HG03378 (cell line): ENCODE measurements around the gene SND1.
A peak's percentile ranks its signal among the peaks of the same experiment; 100 is the strongest.

Source experiments
- ATAC-seq: cut with Tn5 transposase; IDR thresholded peaks from one replicate; pipeline ENCODE4 v1.9.1; 2021; ENCODE audit warnings: mild to moderate bottlenecking, moderate library complexity; ENCODE audit not compliant: unreplicated experiment

Gene SND1

DNA sequence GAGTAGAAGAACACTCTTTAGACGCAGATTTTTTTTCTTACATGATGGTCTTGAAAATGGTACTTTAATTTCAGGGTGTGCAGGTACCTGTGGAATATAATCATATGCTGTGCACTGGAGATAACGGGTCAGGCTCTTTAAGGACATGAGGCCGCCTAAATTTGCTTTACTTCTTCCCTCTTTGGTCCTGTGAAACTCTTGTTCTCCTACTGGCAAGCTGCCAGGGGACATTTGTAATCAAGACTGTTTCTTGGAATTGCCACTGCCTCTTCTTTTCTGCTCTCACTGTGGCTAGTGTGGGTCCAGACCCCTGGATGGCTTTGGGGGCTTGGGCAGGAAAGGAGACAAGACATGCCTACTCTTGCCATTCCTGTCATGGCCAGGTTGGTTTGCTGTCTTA, 146.0 kb downstream of the SND1 start:
- no peak for ATAC-seq

DNA sequence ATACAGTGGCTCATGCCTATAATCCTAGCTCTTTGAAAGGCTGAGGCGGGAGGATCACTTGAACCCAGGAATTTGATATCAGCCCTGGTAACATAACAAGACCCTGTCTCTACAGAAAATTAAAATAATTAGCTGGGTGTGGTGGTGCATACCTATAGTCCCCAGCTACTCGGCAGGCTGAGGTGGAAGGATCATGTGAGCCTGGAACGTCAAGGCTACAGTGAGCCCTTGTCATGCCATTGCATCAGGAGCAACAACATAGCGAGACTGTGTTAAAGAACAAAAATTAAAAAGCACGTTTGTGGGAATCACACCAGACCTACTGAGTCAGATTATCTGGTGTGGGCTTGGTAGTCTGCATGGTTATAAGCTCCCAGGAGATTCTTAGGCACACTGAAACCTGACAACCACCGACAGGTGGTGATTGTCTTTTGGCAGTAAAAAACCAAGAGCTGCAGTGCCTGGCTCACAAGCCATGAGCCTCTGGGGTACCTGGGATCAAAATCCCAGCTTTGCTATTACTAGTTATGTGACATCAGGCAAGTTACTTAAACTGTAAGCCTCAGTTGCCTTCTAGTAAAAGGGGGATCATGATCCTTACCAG, 146.9 kb downstream of the SND1 start:
- no peak for ATAC-seq

DNA sequence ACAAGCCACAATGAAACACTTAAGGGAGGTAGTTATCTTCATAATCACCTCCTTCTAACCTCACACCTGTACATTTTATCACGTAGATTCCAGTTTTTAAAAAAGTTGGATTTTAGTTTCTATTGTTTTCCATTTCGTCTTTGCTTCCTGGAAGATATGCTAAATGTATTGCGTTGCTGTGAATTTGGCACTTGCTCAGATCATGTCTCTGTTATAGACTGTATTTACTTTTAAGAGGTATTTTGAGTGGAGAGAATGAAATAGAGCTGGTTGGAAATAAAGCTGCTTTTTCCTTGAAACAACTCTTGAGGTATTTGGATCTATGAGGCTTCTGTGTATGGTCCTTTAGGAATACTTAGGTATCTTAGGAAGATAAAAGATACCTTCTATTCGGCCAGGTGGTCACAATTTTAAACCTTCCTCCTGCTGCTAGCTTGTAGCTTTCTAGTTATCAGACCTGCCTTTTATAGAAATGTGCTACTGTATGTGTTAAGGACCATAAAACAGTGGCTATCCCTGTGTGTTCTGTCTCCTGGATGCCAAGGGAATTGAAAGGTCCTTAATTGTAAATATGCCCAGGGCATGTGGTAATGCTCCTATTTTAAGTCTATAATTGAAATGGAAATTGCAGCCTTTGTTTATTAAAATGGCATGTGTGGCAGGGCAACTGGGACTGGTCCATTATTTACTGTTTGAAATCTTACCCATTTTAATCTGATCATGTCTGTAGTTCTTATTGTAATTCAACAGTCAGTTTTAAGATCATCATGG, 147.7 kb downstream of the SND1 start:
- no peak for ATAC-seq

DNA sequence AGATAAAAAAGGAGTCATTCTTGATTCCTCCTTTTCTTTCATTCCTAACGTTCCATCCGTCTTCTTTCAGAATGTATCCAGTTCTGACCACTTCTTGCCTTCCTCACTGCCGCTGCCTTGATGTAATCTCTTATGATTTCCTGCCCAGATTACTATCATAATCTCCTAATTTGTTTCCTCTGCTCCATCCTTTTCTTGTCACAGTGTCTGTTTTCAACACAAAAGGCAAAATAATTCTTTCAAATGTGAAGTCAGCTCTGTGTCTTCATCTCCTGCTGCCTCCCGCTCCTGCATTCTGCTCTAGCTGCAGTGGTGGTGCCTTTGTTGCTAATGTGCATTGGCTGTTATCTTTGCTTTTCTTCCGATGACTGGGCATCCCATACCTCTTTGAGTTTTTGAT, 150.9 kb downstream of the SND1 start:
- ATAC-seq: no peak

DNA sequence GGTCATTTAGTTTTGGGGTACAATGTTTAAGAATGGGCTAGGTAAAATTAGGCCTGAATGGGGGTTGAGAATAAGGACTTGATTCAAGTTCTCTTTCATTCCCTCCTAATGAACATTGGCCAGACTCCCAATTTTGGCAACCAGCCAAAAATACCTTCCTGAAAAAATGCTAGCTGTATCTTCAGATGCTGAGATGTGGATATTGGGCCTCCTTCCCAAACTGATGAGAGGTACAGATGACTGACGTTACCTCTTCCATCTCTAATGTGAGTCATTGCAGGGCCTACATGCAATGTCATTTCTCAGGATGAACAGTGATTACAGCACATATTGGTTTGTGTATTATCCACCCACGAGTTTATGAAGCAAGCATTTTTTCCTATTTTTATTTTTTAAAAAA, 151.6 kb downstream of the SND1 start:
- no peak for ATAC-seq

DNA sequence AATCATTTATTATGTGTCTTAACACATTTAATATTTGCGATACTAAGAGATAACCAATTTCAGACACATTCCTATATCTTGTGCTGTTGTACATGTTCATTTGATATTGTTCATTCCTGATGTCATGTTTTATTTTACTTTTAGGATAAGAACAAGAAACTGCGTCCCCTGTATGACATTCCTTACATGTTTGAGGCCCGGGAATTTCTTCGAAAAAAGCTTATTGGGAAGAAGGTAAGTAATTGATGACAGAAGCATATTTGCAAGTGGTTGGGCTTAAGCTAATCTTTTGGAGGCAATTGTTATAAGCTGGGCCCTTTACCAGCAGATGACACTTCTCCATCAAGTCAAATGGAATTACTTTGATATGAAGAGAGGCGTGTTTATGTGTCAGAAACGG, 155.3 kb downstream of the SND1 start:
- no peak for ATAC-seq

DNA sequence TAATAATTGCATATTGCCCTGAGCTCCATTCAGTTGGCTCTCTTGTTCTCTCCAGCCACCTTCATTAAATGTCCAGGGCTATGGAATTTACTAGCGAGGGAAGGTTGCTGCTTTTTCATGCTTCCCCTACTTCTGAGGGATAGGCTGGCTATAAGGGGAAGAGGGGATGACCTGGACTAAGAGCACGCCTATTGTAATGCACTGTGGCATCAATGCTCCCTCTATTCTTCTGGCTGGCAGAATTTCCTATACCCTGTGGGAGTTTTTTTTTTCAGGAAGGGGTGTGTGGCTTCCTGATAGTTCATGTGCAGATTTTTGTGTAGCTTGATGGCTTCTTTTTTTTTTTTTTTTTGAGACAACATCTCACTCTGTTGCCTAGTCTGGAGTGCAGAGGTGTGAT, 155.8 kb downstream of the SND1 start:
- ATAC-seq: no peak

DNA sequence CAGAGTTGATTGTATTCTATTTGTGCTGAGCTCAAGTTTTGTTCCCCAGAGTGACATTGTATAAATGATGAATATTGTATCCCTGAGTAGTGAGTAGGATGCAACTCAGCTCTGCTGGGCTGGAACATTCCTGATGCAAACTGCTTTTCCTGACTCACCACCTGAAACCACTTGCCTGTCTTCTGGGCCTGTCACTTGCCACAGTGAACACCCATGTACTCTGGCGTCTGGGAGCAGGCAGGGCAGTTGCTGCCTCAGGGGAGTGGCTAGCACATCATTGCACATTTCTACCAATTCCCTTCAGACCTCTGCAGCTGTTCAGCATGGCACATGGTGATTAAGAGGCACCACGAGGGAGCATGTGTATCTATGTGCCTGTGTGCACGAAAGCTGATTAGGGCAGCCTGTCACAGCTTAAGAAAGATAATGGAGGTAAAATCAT, 157.3 kb downstream of the SND1 start:
- ATAC-seq: peak; percentile 42

DNA sequence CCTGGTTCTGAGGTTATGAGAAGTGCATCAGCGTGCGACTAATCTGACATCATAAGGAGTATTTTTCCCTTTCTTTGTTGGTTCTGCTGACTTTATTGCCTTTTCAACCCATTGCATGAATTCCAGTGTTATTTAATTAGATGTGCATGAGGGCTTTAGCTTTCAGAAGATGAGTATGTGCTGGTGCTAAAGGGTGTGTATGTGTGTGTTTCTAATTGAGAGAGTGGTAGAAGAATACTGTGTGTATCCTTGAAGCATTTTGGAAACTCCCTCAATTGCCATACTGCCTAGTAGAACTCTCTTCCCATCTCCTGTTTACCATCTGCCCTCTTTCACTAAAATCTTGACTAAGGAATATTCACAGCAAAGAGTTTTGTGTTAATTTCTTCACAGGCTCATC, 158.1 kb downstream of the SND1 start:
- ATAC-seq: no peak

DNA sequence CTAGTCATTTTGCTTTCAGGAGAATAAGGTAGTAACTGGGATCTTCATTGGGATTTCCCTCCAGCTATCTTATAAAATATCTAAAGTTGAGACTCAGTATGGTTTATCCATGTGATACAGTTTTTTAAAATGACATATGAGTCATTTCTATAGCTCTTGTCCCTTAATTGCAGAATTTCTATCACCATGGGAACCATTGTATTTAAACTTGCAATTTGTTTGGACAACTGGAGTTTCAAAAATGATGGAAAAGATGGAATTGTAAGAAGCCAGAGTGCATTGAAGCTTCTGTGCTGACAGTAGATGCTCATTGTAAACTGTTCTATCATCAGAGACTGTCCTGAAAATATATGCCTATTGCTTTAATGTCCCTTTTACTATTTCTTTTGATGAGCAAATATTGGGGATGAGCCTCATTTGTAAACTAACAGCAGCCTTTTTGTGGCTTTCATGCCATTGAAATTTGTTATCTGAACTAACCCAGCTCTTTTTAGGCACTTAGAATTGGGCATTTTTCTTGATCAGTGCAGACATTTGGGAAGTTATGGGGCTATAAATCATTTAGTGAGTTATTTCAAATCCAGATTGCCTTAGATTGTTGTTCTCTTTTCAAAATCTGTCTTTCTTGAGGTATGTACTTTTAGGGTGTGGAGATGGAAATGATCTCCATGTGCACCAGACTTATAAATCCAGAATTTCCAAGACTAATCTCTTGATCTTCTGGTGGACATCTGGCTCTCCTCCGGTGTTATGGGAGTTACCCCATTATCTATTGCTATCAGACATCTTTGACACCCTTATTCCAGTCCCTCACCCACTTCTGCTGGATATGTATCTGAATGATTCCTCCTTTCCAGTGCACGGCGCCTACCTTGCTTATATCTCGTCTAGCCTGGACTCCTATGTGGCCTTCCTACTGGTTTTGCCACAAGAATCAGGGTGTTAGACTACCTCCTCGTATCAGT, 159.0 kb downstream of the SND1 start:
- no peak for ATAC-seq

DNA sequence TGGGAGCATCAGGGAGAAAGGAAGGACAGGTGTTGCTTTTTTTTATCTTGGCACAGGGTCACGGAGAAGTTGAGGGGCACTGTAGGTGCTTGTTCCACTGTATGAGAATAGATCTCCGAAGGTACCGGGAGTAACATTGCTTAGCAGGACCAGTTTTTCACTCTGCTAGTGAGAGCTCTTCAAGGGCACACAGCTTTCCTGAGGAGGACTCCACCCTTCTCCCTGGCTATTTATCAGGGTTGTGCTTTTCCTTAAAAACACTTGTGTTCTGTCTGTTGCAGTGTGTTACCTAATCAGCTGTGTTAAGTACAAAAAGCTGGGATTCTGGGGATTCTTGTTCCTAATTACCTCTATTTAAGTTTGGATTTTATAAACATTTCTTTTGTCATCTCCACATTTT, 160.5 kb downstream of the SND1 start:
- ATAC-seq: no peak

DNA sequence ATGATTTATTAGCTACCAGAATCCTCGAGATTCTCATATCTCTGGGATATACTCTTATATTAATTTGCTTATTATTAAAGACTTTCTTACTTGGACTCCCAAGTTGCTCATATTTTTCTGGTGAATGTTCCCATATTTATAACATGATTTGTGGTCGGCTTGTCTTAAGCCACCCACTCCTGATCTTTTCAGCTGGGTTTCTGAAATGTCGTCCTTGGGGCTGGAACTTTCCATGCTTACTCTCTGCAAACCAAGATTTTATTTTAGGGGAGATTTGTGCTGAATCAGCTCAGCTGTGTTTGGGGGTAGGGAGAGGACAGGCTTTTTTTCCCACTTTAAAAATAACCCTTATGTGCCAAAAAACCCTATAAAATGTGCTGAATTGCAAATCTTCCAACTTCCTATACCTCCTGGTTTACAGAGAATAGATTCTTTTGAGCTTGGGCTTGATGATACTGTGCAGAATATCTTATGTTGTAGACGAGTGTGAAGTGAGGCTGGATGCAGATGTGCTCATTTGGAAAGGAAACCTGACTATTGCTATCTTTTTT, 162.1 kb downstream of the SND1 start:
- no peak for ATAC-seq

DNA sequence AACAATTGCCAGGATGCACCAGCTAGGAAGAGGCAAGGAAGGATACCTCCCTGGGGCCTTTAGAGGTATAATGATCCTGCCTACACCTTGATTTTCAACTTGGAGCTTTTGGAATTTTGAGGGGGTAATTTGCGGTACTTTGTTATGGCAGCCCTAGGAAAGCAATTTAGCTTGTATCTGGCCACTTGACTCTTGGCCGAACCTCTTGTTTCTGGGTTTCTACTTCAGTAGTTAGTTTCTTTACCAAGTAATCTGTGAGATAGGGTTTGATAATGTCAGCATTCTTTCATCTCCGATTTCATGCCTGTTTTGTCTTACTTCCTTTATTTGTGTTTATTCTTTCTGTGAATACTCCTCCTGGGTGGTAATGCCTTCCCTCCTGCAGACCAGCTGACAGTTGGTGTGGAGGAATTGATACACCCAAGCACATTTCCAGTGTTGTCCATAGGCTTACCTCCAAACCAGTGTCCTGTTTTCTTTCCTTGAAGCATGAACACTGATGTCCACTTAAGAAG, 163.7 kb downstream of the SND1 start:
- no peak for ATAC-seq

DNA sequence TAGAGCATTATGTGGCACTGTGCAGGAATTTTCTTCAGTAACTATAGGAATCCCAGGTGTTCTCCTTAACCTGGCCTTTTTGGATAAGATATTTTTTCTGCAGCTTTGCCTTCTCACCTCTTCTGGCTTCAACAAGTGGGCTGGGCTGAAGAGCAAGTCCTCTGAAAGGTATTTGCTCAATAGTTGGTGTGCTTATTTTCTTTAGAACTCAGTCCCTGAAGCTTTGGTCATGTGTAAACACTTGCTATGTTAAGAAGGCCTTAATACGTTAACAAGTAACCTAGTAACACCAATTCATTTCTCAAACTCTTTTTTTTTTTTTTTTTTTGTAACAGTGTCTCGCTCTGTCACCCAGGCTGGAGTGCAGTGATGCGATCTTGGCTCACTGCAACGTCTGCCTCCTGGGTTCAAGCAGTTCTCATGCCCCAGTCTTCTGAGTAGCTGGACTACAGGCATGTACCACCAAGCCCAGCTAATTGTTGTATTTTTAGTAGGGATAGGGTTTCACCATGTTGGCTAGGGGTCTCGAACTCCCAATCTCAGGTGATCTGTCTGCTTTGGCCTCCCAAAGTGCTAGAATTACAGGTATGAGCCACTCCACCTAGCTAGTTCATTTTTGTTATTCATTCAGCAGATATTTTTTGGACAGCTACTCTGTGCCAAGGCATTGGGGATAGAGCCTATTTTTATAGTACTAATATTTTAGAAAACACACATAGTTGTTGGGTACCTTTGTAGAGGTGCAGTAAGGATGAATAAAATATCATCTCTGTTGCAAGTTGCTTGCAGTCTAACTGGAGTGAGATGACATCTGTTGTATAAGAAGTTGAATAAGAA, 164.6 kb downstream of the SND1 start:
- no peak for ATAC-seq

DNA sequence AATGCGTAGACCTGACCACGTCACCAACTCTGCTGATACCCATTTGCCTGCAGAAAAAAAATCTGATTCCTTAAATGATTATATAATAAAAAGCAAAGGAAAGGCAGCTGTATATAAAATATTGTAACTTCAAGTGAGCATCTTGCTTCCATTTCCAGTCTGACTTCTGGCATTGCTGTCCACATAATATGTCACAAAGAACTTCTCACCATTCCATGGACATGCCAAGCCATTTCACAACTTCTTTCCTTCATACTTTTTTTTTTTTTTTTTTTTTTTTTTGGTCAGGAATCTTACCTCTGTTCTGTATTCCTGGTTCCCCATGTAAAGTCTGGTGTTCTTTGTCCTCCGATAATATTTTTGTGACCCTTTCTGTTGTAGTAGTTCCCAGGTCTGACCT, 165.5 kb downstream of the SND1 start:
- ATAC-seq: no peak

DNA sequence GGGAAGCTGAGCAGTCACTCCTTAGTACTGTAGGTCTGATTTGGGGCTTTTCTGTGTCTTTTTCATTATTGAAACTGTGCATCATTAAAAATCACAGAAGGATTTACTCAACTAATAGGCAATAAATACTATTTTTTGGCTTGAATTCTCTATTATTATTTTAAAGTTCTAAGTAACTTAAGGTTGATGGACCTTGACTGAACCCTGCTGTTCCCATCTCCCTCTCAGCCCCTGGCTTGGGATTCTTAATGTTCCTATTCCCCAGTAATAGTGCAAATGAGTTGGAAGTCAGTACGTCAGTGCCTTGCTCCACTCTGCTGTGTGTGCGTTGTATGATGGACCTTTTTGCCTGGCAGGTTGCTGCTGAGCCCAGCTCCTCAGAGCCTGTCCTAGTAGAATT, 166.3 kb downstream of the SND1 start:
- no peak for ATAC-seq

DNA sequence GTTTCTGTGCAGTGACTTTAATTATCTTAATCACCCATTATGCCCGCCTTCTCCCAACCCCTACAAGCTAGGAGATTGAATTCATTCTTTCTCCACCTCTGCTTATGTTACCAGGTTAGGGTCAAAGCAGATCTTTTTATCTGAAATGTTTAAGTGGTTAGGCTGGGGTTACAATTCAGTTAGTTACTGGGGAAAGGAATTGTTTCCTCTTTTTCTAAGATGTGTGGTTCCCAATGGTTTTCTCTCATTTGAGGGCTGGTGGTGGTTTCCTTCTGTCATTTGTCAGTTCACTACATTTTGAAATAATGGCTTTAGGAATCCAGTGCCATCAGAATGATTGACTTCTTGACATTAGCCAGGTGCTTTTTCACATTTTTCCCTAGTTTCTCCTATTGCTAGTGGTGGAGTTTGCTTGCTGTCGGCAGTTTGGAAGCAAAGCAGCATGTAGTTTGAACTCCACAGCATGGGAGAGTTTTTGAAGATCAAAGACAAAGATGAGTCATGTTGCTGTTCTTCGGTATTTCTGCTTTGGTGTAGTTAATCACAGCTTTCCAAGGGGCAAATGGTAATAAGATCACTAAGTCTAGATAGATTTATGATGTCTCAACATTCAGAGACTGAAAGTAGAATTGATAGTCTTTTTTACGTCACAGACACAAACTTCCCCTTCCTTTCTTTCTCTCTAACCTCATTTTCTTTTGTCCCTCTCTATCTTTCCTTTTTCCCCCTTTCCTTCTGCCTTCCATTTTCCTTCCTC, 168.2 kb downstream of the SND1 start:
- ATAC-seq: no peak

DNA sequence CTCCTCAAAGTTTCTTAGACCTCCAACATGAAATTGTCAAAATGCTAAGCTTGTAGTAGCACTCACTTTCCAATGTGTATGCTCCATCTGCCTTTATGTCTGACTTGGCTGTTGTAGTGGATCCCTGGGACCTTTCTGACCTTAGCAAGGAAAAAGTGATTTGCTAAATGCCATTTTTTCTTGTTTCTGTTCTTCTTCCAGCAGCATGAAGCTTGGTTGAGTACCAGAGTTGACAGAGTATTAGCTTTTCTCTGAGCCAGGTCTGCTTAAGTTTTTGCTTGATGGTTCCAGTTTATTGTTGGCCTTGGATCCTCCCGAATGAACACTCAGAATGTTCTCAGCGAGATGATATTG, 168.7 kb downstream of the SND1 start:
- no peak for ATAC-seq

DNA sequence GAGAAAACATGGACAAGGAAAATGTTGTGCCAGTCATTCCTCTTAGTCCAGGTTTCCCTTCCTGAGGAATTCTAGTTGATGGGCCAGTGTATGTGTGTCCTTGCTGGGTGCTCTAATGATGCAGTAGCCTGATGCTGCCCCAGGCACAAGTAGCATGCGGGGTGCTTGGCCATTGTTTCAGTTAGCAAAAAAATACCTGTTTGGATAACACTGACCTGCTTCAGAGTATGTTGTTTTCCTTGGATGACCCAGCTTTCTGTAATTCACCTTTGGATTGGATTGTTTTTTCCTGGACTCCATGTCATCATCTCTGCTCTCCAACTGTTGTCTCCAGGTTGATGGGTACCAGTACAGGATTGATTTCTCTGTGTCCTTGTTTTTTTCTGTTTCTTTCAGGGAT, 169.2 kb downstream of the SND1 start:
- ATAC-seq: no peak
